GM21576 (cell line): Measurements from ENCODE around the gene PINLYP.
"Not testable (repeated sequence)": the region's sequence is repeated elsewhere in the genome, so short reads cannot be mapped to it uniquely, and the experiment has no call there.

Source experiments
- ATAC-seq: cut with Tn5 transposase; IDR thresholded peaks from one replicate; pipeline ENCODE4 v1.9.1; 2021; ENCODE audit warnings: mild to moderate bottlenecking, moderate library complexity; ENCODE audit not compliant: unreplicated experiment

PINLYP gene

DNA sequence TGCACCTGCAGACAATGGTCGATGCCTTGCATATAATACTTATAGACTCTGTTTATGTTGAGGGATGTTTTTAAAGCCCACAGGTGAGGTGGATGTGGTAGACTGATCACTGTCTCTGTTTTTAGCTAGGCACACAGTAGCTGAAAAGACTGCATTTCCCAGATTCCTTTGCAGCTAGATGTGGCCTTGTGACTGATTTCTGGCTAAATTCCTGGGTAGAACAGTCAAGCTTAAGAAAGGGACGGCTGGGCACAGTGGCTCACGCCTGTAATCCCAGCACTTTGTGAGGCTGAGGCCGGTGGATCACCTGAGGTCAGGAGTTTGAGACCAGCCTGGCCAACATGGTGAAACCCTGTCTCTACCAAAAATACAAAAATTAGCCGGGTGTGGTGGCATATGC is 24.7 kb downstream of the PINLYP start:
- not testable (repeated sequence) for ATAC-seq

DNA sequence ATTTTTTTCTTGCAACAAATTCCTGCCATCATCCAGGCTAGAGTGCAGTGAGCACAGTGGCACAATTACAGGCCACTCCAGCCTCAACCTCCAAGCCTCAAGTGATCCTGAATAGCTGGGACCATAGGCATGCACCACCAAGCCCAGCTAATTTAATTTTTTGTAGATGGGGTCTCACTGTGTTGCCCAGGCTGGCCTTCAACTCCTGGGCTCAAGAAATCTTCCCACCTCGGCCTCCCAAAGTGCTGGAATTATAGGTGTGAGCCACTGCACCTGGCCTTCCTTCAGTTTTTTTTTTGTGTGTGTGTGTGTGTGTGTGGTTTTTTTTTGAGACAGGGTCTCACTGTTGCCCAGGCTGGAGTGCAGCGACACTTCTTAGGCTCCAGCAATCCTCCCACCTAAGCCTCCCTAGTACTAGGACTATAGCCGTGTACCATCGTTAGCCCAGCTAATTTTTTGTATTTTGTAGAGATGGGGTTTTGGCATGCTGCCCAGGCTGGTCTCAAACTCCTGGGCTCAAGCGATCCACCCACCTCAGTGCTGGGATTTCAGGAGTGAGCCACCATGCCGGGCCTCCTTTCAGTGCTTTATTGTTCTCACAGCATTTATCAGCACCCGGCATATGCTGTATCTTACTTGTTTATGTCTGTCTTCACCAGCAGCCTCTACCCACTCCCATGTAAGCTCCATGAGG is 30.4 kb downstream of the PINLYP start:
- no peak for ATAC-seq

- ATAC-seq: no peak
These were observed 31.1 kb downstream of the PINLYP start for GRCh38 chr19:43606569-43607229.

- ATAC-seq: no peak
These were observed 31.9 kb downstream of the PINLYP start for GRCh38 chr19:43607238-43608205.

GRCh38 chr19:43609872-43610271 is 34.3 kb downstream of the PINLYP start:
- ATAC-seq: no peak

DNA sequence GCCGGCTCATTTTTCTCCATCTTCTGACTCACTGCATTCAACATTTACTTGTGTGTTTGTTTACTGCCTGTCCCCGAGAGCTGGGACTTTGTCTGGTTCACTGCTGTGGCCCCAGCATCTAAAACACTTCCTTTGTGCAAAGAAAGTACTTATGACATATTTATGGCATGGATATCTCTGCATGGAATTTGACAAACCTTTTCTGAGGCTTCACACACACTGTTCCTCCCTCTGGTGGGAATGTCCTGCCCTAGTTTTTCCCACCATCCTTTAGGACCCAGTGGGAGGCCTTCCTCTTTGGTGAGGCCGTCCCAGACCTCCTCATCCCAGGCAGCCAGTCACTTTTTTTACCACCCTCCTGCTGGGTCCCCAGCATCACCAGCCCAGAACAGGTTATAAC is 34.9 kb downstream of the PINLYP start:
- no peak for ATAC-seq

DNA sequence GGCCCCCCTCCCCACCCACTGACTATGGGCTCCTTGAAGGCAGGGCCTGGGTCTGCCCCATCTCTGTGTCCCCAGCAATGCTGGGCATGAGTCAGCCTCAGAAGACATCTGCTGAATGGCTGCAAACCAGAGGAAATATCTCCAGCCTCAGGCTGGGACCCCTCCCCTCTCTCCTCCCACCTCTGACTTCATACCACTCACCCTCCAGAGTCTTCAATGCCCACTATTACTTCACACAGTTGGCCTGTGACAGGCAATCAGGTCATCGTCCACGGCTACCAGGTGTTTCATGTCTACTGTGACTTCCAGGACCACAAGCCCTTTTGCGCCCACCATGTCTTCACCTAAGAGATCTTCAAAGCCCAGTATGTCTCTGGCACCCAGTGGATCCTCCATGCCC is 36.2 kb downstream of the PINLYP start, which contains the start of gene SRRM5:
TSS of gene SRRM5 (plus strand) at position 301 of the 400 bp plus-strand sequence. CDS start at position 335, 34 bp downstream.
- no peak for ATAC-seq

DNA sequence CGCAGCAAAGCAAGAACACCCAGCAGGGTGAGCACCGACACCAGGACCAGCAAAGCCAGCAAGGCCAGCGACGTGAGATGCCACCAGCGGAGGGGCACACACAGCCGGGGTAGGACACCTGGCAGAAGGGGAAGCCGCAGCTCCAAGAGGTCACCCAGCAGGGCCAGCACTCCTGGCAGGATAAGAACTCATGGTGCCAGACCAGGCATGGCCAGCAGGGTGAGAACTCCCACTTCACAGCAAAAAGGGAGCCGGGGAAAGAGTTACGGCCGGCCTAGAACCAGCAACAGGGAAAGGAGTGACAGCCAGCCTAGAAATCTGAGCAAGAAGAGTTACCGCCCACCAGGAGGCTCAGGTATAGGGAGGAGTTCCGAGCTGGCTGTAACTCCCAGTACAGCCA is 36.8 kb downstream of the PINLYP start:
- ATAC-seq: no peak

DNA sequence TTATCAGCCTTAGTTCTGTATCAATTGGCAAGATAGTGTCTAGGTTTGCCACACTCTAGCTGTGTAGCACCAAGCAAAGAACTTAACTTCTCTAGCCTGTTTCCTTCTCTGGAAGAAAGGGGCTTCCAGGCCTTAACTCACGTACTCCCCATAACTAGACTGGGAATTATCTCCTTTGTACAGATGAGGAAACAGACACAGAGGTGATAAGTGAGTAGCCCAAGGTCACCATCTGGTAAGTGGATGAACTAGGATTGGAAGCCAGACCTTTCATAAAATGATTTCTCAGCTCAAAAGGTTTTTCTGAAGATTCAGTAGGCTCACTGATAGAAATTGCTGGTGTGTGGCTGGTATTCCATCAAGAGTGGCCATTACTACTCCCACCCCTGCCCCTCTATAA is 40.7 kb downstream of the PINLYP start:
- ATAC-seq: no peak

DNA sequence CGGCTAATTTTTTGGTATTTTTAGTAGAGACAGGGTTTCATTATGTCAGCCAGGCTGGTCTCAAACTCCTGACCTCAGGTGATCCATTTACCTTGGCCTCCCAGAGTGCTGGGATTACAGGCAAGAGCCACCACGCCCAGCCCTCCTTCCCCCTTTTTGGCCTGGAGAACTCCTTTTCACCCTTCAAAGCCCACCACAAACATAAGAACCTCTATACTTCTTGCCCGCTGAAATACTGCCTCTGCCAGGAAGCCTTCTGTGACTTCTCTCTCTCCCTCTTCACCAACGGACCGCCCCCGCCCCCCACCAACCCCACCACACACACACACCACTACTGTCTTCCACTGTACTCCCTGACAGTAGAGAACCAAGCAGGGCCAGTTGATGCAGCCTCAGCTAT is 41.4 kb downstream of the PINLYP start:
- ATAC-seq: no peak

GRCh38 chr19:43618921-43619261 is 43.3 kb downstream of the PINLYP start:
- no peak for ATAC-seq

DNA sequence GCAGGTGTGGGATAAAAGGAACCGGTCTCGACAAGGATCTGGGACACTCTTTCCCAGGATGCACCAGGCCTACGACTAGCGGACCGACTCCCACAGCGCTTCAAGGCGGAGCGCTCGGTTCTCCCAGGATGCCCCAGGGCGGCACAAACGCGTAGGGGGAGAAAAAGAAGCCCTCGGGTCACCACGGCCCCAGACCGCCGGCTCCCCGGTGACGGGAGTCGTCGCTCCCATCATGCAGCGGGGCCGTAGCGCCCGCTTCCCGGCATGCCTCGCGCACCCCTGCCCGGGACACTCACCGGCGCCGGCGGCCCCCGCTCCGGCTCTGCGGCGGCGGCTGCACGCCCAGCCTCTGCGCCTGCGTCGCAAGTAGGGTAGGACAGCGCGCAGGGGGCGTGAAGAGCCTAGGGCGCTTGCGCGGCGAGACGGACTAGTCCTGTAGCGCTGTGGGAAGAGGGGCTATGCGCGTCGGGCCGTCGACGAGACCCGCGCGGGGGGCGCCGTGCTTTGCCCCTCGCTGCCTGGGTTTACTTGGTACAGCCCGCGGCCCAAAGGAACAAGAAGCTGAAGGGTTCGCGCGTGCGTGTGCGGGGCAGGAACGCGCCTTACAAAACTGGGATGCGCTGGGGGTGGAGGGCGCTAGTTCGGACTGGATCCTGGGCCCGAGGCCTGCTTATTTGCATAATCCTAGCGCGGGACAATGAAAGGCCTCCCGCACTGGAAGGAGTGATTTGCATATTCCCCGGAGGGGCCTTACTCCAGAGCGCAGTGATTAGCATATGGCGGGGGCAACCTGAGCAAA is 43.9 kb downstream of the PINLYP start, which contains the start of gene ZNF428:
TSS of gene ZNF428 (minus strand) at position 368 of the 799 bp plus-strand sequence. CDS start 5,325 bp downstream, outside the sequence.
- ATAC-seq: peak; percentile 64

DNA sequence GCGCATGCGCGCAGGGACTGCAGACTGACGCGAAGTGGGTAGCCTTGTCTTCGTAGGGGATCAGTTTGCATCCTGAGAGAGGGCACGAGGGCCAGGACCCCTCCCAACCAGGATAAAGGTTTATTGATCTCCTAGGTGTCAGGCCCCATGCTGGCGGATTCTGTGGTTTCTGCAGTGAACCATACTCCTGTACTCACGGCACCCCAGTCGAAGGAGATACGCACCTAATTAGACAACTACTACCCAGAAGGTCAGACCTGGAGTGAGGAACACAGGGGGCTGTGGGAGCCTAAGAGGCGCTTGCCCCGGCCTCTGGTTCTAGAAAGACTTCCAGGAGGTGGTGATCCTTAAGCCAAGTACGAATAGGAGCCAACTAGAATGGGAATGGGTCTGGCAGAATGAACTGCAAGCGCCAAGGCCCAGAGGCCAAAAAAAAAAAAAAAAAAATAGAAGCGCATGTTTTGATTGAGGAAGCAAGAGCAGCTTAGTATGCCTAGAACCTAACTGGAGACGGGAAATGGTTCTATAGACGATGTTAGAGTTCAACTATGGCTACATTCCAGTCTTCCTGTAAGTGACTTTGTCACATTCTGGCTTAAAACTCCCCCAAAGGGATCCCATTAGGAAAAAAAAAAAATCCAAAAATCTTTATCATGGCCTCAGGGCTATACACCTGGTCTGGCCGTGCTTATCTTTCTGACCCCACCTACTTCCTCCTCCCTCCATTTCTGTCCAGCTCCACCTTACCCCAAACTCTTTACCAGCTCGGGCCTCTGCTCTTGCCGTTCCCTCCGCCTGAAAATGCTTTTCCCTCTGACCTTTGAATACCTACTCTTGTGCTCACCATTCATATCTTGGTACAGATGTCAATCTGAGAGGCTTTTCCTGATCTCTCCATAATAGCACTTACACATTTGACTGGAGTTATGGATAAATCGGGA is 44.7 kb downstream of the PINLYP start:
- ATAC-seq: no peak

GRCh38 chr19:43622070-43622469 is 46.5 kb downstream of the PINLYP start:
- ATAC-seq: no peak

DNA sequence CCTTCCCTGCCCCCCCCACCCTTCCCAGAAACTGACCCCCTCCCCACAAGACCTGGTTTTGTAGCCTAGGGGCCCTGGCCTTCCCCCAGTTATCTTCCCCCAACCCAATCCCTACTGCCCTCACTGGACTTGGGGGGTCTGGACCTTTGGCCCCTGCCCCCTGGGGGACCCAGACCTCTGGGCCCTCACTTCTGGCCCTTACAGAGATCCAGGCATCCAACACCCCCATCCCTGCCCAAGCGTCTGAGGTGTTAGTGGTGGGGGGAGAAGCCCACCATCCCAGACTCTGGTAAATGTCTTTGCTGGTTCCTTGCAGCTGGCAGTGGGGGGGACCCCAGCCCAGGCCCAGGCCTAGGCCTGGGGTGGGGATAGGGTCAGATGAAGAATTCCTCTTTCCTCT is 47.4 kb downstream of the PINLYP start:
- no peak for ATAC-seq

GRCh38 chr19:43623889-43624670 is 48.5 kb downstream of the PINLYP start:
- no peak for ATAC-seq

DNA sequence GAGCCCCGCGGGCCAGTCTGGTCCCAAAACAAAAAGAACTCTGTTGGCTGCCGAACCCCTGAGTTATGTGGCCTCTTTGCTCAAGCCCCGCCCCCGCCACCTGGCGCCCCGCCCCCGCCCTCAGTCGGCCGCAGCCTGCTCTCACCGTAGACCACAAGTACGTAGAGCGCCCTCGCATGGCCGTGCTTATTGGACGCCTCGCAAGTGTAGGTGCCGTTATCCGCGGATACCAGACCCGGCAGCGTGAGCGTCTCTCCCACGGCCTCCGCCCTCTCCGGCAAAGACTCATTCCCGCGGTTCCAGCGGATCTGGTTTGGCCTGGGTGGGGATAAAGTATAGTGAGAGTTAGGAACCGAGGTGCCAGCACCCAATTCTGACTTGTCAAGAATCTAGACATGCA is 49.3 kb downstream of the PINLYP start:
- ATAC-seq: no peak

- ATAC-seq: no peak
These were observed 50.4 kb downstream of the PINLYP start for GRCh38 chr19:43625918-43626579.
